ENCODE data around the gene CACNA1C.

CACNA1C gene

DNA sequence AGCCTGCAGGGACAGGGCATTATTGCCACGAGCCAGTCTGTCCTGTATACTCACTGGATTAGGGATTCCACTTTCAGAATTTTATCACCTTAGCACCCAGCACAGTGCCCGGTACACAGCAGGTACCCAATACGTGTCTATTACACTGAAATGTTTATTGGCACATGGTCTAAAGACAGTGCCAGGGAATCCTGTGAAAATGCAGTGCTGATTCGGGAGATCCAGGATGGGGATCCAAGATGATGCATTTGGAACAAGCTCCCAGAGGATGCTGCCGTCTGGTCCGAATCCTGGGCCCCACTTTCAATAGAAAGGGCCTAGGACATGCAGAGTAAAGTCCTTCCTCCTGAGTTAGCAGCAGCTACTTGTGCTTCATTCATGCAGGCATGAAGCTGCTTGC is 230.7 kb downstream of the CACNA1C start:
- DNase-seq, result no peak

DNA sequence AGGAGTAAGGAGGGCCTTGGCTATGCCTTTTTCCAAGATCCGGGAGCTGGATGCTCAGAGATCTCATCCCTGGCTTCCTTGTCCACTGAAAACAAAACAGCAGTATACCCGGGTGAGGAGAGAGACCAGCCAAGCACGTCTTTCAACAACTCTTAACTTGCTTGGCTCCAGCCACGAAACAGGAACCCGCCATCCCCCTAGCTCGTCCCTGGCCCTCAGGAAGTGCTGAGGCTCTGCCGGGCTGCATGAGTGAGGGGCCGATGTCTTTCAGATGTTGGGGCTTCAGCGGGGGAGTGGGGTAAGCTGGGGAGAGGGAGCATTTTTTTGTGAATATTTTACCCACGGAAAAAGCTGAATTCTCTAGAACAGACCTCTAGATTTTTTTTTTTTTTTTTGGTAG is 231.1 kb downstream of the CACNA1C start:
- DNase-seq, result peak in 2 of 14 donors; percentile 15 to 30

DNA sequence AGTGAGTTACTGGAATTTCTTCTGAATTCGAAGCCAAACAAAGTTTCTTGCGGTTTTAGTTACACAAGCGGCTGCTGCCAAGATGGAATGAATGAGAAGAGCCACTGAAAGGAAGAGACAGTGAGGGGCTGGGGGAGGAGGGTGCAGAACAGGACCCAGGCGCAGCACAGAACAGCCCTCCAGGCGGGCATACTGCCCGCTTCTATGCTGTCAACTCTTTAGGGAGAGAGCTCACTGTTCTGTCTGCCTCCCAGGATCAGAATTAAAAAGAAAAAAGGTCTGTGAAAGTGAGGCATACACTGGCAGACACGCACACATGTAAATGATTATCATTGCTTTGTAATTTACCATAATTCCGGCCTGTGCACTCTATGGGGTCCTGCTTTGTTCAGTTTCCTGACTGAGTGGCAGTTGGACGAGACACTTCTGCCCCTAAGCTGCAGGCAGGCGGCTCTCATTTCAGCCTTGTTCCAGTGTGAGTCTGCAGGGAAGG is 231.6 kb downstream of the CACNA1C start:
- DNase-seq, result peak in 2 of 14 donors; percentile 27 to 35

DNA sequence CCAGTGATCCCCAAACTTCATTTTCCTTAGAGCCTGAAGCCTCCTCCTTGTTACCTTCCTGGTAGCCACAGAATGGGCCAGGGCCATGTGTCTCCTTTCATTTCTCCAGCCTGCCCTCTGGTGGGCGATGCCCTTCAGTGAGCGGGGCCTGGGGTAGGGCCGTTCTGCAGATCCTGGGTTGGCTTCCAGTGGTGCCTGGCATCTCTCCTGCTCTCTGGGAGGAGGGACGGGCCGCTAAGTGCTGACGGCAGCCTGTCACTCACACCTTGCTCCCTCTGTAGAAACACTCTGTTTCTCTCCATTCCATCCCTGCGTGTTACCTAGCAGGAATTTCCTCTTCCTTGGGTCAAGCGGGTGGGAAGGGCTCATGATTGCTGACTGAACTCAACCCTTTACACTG is 232.1 kb downstream of the CACNA1C start:
- DNase-seq, result peak in 10 of 14 donors; percentile 27 to 64 (median 40)

DNA sequence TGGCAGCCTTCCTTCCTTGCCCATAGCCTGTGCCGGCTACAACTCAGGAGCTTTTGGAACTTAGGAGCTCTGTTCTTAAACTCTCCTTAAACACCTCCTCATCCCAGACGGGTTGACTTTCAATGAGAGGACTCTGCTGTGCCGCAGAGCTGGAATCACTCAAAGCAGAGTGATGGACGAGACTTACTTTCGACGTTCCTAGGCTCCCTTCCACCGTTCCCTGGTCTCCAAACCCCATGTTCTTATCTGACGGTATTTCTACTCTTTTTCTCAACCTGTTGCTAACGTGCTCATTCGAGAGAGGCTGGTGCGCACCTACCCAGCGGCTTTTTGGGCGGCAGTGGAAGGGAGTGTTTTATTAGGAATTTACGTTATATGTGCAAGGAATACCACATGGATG is 232.7 kb downstream of the CACNA1C start:
- no peak for DNase-seq

DNA sequence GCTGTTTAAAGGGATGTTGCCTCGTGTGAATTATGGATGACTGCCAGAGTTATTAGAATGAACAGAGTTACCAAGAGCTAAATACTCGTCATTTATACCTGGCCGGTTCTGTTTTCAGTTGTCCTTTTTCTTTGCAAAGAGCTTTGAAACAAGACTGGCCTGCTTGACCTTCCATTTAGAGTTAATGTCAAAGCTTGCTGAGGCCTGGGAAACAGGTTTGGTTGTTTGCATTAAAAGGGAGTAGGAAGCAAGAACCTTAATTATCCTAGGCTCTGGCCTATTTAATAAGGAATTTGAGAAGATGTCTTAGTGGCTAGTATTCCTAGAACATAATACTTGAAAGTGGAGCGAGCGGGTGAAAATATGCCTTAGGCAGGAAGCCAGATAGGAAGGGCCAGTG is 233.3 kb downstream of the CACNA1C start:
- DNase-seq, result no peak

DNA sequence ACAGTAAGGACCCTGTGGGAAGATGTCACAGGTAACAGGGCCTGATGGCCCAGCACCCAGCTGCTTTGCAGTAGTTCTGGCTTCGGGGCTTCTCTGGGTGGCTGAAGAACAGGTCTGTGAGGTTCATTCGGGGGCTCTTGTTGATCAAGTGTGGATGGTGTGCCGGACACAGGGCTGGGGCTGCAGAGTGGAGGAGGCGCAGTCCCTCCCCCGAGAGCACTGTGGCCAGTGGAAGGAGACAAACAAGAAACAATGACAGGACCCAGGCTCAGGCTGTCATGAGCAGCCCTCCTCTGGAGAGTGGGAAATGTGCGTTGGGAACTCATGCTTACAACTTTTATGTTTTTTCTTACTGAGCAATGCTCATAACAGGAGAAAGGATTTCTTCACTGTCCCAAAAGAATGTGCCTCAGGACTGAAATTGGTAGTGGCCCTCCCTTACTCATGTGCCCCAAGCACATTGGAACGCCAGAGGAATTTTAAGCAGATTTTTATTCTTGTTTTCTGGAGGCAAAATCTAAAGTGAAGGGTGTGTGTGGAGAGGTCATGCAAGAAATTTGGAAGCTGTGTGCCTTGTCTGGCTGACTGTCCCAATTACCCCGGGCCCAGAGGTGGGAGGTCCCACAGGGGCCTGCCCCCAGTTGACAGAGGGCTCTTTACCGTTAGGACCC is 233.8 kb downstream of the CACNA1C start:
- no peak for DNase-seq

DNA sequence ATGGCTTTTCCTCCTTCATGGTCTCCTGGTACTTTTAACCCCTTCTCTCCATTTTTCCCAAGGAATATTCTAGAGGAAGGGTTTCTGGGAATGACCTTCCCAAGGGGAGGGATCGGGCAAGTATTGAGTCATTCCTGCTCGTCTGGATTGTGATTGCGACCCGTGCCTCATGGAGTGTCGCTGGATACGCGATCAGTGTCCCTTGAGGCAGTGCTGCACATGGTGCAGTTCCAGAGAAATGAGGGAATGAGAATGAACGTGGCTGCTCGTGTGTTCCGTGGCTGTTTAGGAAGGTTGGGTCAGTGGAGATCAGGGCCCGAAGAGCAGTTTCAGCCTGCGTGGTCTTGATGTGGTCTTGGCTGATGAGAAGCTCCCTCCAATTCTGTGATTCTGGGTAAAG is 234.4 kb downstream of the CACNA1C start:
- DNase-seq, result no peak

DNA sequence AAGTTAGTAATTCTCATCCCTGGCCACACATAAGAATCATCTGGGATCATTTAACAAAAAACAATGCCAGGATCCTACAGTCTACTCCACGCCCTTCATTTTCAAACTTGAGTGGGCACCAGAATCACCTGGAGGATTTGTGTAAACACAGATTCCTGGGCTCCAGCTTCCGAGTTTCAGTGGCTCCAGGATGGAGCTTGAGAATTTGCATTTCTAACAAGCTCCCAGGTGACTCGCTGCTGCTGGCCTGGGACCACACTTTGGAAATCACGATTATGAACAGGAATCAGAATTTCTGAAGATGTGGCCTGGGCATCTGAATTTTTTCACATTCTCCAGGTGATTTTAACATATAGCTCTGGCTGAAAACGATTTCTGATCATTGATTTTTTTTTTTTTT is 234.8 kb downstream of the CACNA1C start:
- no peak for DNase-seq

DNA sequence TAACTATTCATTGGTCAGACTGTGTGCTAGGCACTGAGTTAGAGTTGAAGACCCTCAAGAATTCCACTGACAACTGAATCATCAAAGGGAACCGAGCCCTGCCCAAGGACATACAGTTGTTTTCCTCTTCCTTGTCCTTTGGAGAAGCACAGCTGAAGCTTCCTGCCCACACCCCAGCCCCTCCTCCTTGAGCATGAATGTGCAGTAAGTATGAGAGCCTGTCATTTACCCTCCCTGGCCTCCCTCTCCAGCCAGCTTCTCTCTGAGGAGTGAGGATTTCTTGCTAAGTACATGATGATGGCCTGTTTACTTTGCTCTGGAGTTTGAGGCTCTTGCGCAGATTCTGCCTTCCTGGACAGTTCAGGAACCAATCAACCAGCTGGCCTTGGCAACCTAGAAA is 235.2 kb downstream of the CACNA1C start:
- DNase-seq, result no peak

DNA sequence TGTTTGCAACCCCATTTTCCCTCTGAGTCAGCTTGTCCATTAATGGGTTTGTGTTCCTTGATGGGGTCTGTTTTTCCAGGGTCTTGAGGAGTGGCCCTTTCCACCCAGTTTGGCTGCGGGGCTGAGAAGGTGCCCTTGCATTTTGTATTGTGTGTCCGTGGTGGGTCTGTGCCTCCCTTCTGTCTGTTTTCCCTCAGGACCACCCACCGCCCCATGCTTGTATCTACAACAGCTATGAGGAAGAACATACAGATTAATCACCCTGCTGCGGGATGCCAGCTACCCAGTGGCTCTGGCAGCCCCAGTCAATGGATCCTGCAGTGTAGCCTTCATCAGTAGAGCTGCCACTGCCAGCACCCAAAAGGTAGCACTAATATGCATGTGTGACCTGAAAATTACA is 235.7 kb downstream of the CACNA1C start:
- no peak for DNase-seq

DNA sequence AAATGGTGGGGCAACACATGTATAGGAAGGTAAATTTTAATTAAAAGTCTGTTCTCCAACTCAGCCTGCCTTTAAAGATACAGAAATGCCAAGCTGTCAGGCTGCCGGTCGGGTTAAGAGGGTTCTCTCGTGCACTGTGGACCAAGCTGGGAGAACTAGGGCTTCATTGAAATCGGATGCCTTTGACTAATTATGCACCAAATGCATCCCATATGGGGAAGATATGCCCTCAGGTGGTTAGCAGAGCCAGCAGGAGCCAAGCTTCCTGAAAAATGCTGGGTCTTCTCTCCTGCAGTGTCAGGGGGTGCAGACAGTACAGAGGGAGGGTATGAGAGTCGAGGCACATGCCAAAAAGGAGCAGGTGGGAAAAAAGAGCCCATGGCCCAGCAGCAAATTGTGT is 236.1 kb downstream of the CACNA1C start:
- no peak for DNase-seq

DNA sequence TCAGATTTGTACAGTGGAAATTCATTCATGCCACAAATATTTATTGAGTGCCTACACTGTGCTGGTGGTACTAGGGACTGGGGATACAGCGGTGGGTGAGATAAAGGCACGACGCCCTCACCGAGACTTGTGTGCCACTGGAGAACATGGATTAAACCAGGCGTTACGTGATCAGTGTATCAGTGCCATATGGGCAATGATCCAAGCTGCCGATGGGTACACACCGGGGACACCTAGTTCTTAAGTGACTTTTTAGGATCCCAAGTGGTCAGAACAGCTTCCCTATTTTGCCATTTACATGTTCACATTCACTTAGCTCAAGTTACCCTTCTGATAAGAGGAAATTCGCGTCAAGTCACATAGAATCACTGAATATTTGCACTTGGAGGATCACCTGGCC is 236.7 kb downstream of the CACNA1C start:
- peak in 1 of 14 donors; percentile 31 for DNase-seq

DNA sequence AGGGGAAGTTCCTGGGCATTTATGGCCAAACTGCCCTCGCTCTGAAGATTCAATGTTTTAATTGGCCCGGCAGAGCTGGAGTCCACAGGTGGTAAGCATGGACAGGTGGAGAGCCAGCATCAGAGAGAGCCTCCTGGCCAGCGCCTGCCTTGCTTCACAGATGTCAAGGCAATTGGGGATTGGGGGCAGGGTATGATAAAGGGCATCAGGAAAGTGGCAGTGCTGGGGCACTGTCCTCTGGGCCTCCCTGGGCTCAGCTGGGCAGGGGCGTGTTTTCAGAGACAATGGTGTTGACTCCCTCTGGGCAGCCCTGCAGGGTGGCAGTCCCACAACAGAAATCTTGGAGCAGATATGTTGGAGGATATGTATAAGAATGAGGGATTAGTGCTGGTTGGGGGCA is 237.3 kb downstream of the CACNA1C start:
- DNase-seq, result peak in 1 of 14 donors; percentile 61

DNA sequence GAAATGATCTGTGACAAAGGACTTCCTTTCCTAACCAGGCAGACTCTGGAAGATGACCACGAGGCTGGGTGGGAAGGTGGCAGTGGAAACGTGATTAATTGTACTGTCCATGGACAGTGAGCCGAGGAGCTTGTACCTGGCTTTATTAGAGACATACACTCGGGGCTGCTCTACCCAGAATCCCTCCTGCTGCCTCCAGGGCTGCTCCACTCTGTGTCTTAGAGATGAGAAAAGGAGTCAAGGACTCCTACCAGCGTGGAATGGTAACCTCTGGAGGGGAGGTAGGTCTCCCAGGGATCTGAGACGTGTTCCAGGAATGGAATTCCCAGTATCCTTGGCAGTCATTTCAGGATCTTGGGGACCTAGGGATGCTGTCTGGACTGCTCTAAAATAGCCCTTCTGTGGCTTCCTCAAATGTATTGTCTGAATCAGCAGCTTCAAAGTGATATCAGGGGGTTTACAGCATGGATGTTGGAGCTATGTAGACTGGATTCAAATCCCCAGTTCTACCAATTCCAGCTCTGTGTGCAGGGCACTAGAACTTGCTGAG is 237.8 kb downstream of the CACNA1C start:
- DNase-seq, result no peak

DNA sequence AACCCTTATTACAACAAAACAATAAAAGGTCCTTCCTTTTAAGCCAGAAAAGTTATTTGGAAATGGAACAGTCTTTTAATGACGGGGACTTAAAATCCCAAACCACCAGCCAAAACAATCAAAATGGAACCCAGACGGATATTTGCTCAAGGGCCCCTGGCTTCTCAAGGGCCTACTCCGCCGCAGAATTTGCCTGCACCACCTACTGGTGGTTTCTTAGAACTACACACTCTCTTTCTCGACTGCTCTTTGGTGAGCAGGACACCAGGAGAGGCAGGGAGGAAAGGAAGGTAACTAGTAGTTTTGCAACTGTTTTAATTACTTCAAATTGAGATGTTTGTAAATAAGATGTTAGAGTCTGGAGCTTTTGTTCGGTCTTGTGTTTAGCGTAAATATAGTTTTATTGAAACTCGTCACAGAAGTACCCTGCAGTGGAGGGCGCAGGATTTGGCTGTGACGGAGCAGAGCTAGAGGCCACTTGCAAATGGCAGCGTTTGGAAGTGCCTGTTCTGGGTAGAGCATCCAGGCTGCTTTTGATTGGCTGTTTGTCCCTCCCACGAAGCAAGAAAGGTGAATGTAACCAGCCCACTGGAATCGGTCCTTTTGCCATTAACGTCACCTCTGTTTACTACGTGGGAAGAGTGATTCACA is 238.5 kb downstream of the CACNA1C start:
- DNase-seq, result peak in 1 of 14 donors; percentile 12

DNA sequence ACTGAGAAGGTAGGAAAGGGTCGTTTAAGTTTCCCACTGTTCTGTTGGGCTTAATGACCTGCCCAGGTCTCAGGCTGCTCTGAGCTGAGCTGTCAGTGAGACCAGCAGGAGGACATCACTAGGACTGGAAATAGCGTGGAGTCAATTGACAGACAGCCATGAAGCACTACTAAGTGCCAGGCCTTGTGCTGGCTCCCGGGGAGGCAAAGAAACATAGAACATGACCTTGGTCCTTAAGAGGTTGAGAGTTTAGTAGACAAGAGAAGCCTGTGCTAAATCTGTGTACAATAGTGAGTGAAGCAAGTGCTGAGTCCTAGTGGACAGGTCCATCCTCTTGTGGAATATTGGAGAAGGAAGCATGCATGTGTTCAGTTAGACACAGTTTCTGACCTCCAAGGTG is 239.2 kb downstream of the CACNA1C start:
- no peak for DNase-seq

DNA sequence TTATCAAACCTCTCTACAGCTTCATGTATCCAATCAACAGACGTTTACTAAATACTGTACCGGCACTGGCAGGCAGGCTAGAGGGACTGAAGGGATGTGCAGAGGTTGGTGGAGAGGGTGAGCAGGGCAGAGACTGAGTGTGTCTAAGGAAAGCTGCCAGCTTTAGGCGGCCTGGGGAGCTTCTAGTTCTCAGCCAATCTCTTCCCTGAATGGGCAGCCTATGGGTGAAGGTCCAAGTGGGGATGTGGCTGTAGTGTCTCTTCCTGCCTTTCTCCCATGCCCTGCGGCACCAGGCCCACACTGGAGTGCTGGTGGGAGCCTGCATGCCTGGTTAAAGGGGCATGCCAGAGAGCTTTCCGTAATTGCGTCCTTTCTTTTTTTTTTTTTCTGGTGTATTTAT is 239.8 kb downstream of the CACNA1C start:
- no peak for DNase-seq

DNA sequence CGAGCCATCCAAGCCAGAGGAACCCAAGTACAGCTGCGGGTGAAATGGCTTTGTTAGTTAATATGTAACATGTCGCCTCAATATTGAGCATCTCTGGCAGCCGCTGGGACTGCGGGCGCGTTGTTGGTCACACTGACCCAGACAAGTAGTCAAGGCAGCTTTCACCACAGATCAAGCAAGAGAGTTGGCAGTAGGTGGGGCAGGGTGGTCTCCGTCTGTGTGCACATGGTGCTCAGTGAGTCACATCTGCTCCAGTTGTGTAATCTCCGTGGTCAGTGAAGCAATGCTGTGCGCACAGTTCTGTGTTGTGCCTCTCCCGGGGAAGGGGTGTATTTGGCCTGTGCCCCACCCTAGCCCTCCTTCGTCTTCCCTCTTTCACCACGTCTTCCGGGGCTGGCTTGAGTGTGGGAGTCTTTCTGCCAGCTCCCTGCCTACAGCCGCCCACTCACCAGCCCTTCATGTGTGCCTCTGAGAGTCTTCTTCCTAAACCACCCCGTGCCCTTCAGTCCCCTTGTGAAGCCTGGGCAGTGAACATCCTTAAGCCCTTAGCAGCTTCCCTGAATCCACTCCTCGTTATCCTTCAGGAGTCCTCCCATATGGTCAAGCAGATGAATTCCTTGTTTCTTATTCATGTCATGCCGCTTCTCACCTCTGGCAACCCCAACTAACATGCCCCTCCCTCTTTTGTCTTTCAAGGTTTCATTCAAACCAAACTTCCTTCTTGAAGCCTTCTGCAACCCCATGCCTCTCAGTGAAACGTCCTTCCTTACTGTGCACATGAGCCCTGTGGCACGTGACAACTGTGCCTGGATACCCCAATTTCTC is 242.1 kb downstream of the CACNA1C start:
- peak in 1 of 14 donors; percentile 40 for DNase-seq

DNA sequence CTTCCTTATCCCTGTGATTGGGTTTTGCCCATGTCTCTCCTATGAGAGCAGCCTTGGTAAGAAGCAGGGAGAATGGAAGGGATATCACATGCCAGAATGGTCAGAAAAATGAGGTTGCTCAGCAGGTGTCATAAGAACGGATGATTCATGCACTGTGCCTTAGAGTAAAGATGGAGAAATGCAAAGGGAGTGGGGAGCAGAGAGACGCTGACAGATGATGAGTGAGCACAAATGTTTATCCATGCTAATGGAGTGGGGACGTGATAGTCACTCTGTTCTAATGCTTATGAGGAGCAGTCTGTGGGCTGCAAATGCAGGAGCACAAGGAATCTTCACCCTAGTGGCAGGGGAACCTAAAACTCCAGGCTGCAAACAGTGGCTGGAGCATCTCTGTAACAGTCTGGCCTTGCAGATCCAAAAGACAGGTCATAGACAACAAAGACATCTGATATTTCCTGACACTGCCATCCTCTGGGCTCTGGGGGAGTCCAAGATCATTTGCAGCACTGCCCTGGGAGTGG is 243.2 kb downstream of the CACNA1C start:
- DNase-seq, result peak in 1 of 14 donors; percentile 26

DNA sequence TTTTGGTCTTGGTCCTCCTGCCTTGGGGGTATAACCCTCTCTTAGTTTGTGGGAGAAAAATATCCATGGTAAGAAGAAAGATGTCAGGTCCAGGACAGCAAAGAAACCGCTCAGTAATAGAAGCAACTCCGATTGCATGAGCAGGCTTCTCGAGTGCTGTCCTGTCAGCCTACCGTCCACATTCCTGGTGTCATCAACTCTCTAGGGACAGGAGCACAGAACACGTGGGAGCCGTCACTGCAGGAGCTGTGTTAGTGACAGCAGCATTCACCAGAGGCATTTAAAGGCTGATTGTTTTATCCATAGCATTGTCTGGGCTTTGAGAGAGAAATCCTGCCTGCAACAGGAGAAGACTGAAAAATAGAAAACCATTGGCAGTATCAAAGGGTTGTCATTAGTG is 244.2 kb downstream of the CACNA1C start:
- no peak for DNase-seq

DNA sequence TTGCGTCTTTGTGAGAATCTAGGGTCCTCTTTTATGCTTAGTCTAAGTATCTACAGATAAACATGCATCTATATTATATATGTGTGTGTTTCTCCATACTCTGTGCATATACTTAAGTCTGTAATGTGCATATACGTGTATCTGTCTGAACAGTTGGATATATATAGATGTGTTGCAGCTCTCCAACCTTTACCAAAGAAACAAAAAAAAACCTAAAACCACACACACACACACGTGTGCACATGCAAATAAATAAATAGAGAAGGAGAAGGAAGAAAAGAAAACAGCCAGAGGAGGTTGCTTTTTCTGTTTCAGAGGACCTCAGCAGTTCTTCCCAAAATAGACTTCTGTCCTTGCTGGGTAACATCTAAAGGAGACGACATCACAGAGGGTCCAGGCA is 244.9 kb downstream of the CACNA1C start:
- no peak for DNase-seq
